H1 (cell line): Measurements from ENCODE around the gene GNG7. TPM values are rescaled to one million over a fixed set of nuclear protein-coding genes. Genes with fewer than 3 reads are reported as not detected.
A peak's percentile ranks its signal among the peaks of the same experiment; 100 is the strongest.
"Not testable (repeated sequence)": the region's sequence is repeated elsewhere in the genome, so short reads cannot be mapped to it uniquely, and the experiment has no call there.

Experiments used
- CTCF ChIA-PET: fragments of 300-600 bp; sonication (Branson Sonifier 250); formaldehyde crosslinking; loops from one replicate; lab custom pipeline; 2021; ENCODE audit not compliant: partially characterized antibody; lab: Charles Lee
- POLR2A ChIA-PET: fragments of 300-600 bp; sonication (Branson Sonifier 250); formaldehyde crosslinking; loops from one replicate; lab custom pipeline; 2021; ENCODE audit warnings: inconsistent platforms; ENCODE audit not compliant: partially characterized antibody; lab: Charles Lee
- DNase-seq, 2 experiments: peaks; one replicate each; pipeline versions ENCODE4 v3.0.0 to v3.0.0-alpha.2; 2010 to 2022; ENCODE audit warnings: low spot score in 2 of 2, low read depth in 1 of 2, mixed read lengths in 1 of 2
- FAIRE-seq: peaks from 2 replicates; lab custom pipeline; 2011; peaks lifted over from hg19 to GRCh38; lab: Jason Lieb, UNC
- H2AFZ ChIP-seq: 2 replicates; pipeline ENCODE4 v1.8.1; 2012; ENCODE audit warnings: low read length, inconsistent platforms
- H2AK5ac ChIP-seq: 2 replicates; pipeline ENCODE4 v1.6.1; 2013; ENCODE audit warnings: low read depth, low read length
- H2BK120ac ChIP-seq: replicated peaks from 2 replicates; pipeline ENCODE3; 2013; ENCODE audit warnings: low read depth, low read length, inconsistent platforms
- H2BK12ac ChIP-seq: 2 replicates; pipeline ENCODE4 v1.6.1; 2013; ENCODE audit warnings: low read depth, low read length
- H2BK15ac ChIP-seq: 2 replicates; pipeline ENCODE4 v1.6.1; 2013; ENCODE audit warnings: low read length
- H2BK20ac ChIP-seq: 2 replicates; pipeline ENCODE4 v1.6.1; 2013; ENCODE audit warnings: low read length
- H2BK5ac ChIP-seq: 2 replicates; pipeline ENCODE4 v1.6.1; 2013; ENCODE audit warnings: low read depth, low read length
- H3K14ac ChIP-seq: 2 replicates; pipeline ENCODE4 v1.6.1; 2013; ENCODE audit warnings: inconsistent platforms; ENCODE audit not compliant: insufficient read length
- H3K18ac ChIP-seq: 2 replicates; pipeline ENCODE4 v1.6.1; 2013; ENCODE audit warnings: low read length; ENCODE audit errors: extremely low read depth
- H3K23ac ChIP-seq: 2 replicates; pipeline ENCODE4 v1.6.1; 2013; ENCODE audit warnings: inconsistent platforms; ENCODE audit not compliant: insufficient read length
- H3K23me2 ChIP-seq: 2 replicates; pipeline ENCODE4 v1.6.1; 2013; ENCODE audit warnings: low read depth, low read length
- H3K27ac ChIP-seq: 2 replicates; pipeline ENCODE4 v1.6.1; 2011; ENCODE audit warnings: low read depth, low read length, inconsistent platforms
- H3K27me3 ChIP-seq, 4 experiments: replicated peaks in 1 of 4; 1 replicate in 1 of 4; 2 replicates in 3 of 4; pipeline versions ENCODE4 v1.6.1 to v1.8.1; 2011 to 2013; ENCODE audit warnings: low read length in 3 of 4, mild to moderate bottlenecking in 3 of 4, inconsistent platforms in 2 of 4, mixed read lengths in 2 of 4, moderate library complexity in 1 of 4; ENCODE audit not compliant: control insufficient read depth in 3 of 4, insufficient read depth in 3 of 4; ENCODE audit errors: extremely low read depth in 1 of 4
- H3K36me3 ChIP-seq, 4 experiments: 2 replicates each; pipeline versions ENCODE4 v1.6.1 to v1.8.1; 2011 to 2013; ENCODE audit warnings: mild to moderate bottlenecking in 4 of 4, low read length in 3 of 4, moderate library complexity in 2 of 4, control low read depth in 1 of 4, inconsistent platforms in 1 of 4; ENCODE audit not compliant: insufficient read depth in 4 of 4, control insufficient read depth in 2 of 4
- H3K4ac ChIP-seq: replicated peaks from 2 replicates; pipeline ENCODE3; 2013; ENCODE audit warnings: low read length, low read depth, mixed read lengths, inconsistent platforms; ENCODE audit not compliant: insufficient read length
- H3K4me1 ChIP-seq, 4 experiments: replicated peaks in 1 of 4; 1 replicate in 1 of 4; 2 replicates in 3 of 4; pipeline versions ENCODE4 v1.6.1 to v1.8.1; 2011 to 2013; ENCODE audit warnings: low read length in 3 of 4, inconsistent platforms in 2 of 4, mixed read lengths in 1 of 4; ENCODE audit not compliant: insufficient read depth in 4 of 4, control insufficient read depth in 3 of 4
- H3K4me2 ChIP-seq, 2 experiments: 2 replicates each; pipeline versions ENCODE4 v1.6.1 to v1.8.1; 2011 to 2013; ENCODE audit warnings: low read depth in 2 of 2, low read length in 2 of 2, control low read depth in 1 of 2, inconsistent platforms in 1 of 2, mild to moderate bottlenecking in 1 of 2; ENCODE audit not compliant: insufficient read depth in 1 of 2
- H3K4me3 ChIP-seq, 4 experiments: fragments of 200-600, 300-600 bp in 1 of 4; sonication (generic), shearing (Covaris generic), sonication (Bioruptor Twin) in 1 of 4; 2 replicates each; pipeline versions ENCODE4 v1.5.1 to v1.8.1; 2011 to 2016; ENCODE audit warnings: low read length in 4 of 4, low read depth in 3 of 4, control low read depth in 2 of 4, inconsistent platforms in 2 of 4, mild to moderate bottlenecking in 2 of 4, mixed read lengths in 1 of 4, moderate library complexity in 1 of 4; ENCODE audit not compliant: insufficient read depth in 2 of 4; ENCODE audit errors: extremely low read depth in 1 of 4
- H3K56ac ChIP-seq: replicated peaks from 2 replicates; pipeline ENCODE3; 2013; ENCODE audit warnings: low read depth, mild to moderate bottlenecking, mixed read lengths, low read length, inconsistent platforms; ENCODE audit not compliant: insufficient read length
- H3K79me1 ChIP-seq: 2 replicates; pipeline ENCODE4 v1.6.1; 2013; ENCODE audit warnings: low read depth, low read length, control low read depth
- H3K79me2 ChIP-seq, 2 experiments: 2 replicates each; pipeline versions ENCODE4 v1.6.1 to v1.8.1; 2012 to 2013; ENCODE audit warnings: low read length in 2 of 2, mild to moderate bottlenecking in 2 of 2, inconsistent platforms in 1 of 2; ENCODE audit not compliant: insufficient read depth in 2 of 2, control insufficient read depth in 1 of 2
- H3K9ac ChIP-seq, 4 experiments: replicated peaks in 1 of 4; 1 replicate in 1 of 4; 2 replicates in 3 of 4; pipeline versions ENCODE4 v1.6.1 to v1.8.1; 2011 to 2013; ENCODE audit warnings: low read depth in 3 of 4, low read length in 3 of 4, control low read depth in 2 of 4, mild to moderate bottlenecking in 2 of 4, moderate library complexity in 2 of 4, inconsistent platforms in 1 of 4; ENCODE audit errors: extremely low read depth in 1 of 4
- H3K9me3 ChIP-seq, 2 experiments: 2 replicates each; pipeline versions ENCODE4 v1.6.1 to v1.8.1; 2012 to 2013; ENCODE audit warnings: mild to moderate bottlenecking in 2 of 2, moderate library complexity in 2 of 2, control low read depth in 1 of 2, inconsistent platforms in 1 of 2, low read depth in 1 of 2, low read length in 1 of 2, mixed read lengths in 1 of 2; ENCODE audit not compliant: insufficient read depth in 2 of 2
- H4K20me1 ChIP-seq, 2 experiments: replicated peaks in 1 of 2; 2 replicates each; pipeline versions ENCODE3 to v1.8.1; 2011 to 2013; ENCODE audit warnings: inconsistent platforms in 2 of 2, low read length in 2 of 2, mild to moderate bottlenecking in 1 of 2; ENCODE audit not compliant: insufficient read depth in 2 of 2, control insufficient read depth in 1 of 2
- H4K5ac ChIP-seq: 2 replicates; pipeline ENCODE4 v1.6.1; 2013; ENCODE audit warnings: low read length, low read depth, mixed read lengths, inconsistent platforms; ENCODE audit not compliant: insufficient read length
- H4K8ac ChIP-seq: 2 replicates; pipeline ENCODE4 v1.8.0; 2013; ENCODE audit warnings: mild to moderate bottlenecking, moderate library complexity, low read length, inconsistent platforms; ENCODE audit not compliant: insufficient read depth; ENCODE audit errors: extremely low read depth
- H4K91ac ChIP-seq: replicated peaks from 2 replicates; pipeline ENCODE3; 2013; ENCODE audit warnings: low read length, mixed read lengths, inconsistent platforms; ENCODE audit not compliant: insufficient read length
- WGBS, 2 experiments: shearing (Covaris generic) in 1 of 2; methylation state at CpG; one replicate each; pipeline versions ENCODE4 v1.1.6 to v1.1.7; 2013 to 2015; ENCODE audit warnings: low lambda C conversion rate in 2 of 2, mixed read lengths in 2 of 2, inconsistent platforms in 1 of 2, low coverage in 1 of 2, missing lambda C conversion rate in 1 of 2; ENCODE audit not compliant: insufficient replicate concordance in 2 of 2, insufficient coverage in 1 of 2, insufficient read length in 1 of 2; ENCODE audit errors: extremely low coverage in 1 of 2, missing lambda C conversion rate in 1 of 2; 5-methylcytosine and 5-hydroxymethylcytosine counted together
- polyA plus RNA-seq, 7 experiments: library from polyadenylated mRNA; depleted of rRNA in 3 of 7; stranded (reverse) in 5 of 7; unstranded in 2 of 7; fragments of >200 nt in 5 of 7; fragments of 200-250 nt in 2 of 7; gene quantifications; 1 replicate in 5 of 7; 2 replicates in 1 of 7; 4 replicates in 1 of 7; pipeline versions ENCODE4 v1.2.1 to v1.2.3, GENCODE V29; 2011 to 2013; ENCODE audit warnings: missing spikeins in 2 of 7, mixed read lengths in 2 of 7
- total RNA-seq: library from RNA; stranded (reverse); fragmentation: NEBNext Ultra II Directional; extraction: Animal tissue kit (Norgen Biotek cat#: 25700); gene quantifications from 2 replicates; pipeline ENCODE4 v1.2.1, GENCODE V29; 2021

GNG7 gene
- total and polyA plus RNA-seq, 2 of the 8 experiments (the other 6 are each of a cell fraction or from before 2014, with no cell fraction given), result 2.8 to 7.8 TPM

GRCh38 chr19:2580396-2580795 lies 122.1 kb downstream of the GNG7 start:
- H2AK5ac ChIP-seq, H2BK12ac ChIP-seq, H2BK120ac ChIP-seq, H3K23me2 ChIP-seq, FAIRE-seq, H3K27me3 ChIP-seq, H4K20me1 ChIP-seq, H2BK20ac ChIP-seq, H2BK5ac ChIP-seq, H3K9me3 ChIP-seq, H3K79me2 ChIP-seq, H3K14ac ChIP-seq, H3K56ac ChIP-seq, H4K91ac ChIP-seq, H3K4me3 ChIP-seq, DNase-seq, H3K9ac ChIP-seq, H3K23ac ChIP-seq, H3K36me3 ChIP-seq, H4K8ac ChIP-seq, H3K27ac ChIP-seq, H3K79me1 ChIP-seq, H3K18ac ChIP-seq, H2BK15ac ChIP-seq, H3K4ac ChIP-seq, H4K5ac ChIP-seq, H2AFZ ChIP-seq: not testable (repeated sequence)
- ChIA-PET CTCF (interaction anchor here (1.0 to 5.8 kb wide), 23 partner anchors 8 to 154 kb away, joined by 3 to 48 read pairs (median 8); partner anchors contain the start of gene GADD45B), POLR2A (interaction anchor here (0.7 to 6.9 kb wide), 5 partner anchors 8 to 103 kb away, joined by 3 to 102 read pairs (median 3); partner anchors contain the start of gene GADD45B)
- 86% methylated on average over 5 of the region's 5 CpGs; no CpG with 5 or more reads in 1 of the 2 experiments for WGBS, 2 experiments
- peak overlapping the region in 1 of 2 experiments; percentile 49; a peak in 1 of 4 replicates for H3K4me2 ChIP-seq
- H3K4me1 ChIP-seq, result peaks cover 4 to 17% (median 12%) of the 10 kb centered on the region in 4 experiments
